ENCODE measurements around the gene GRXCR2. TPM values are rescaled to one million over a fixed set of nuclear protein-coding genes. Genes with fewer than 3 reads are reported as not detected.

The GRXCR2 gene
- total RNA-seq, 1 experiment from 2014 or later, result not detected

- TF ChIP-seq CTCF (IDR thresholded peaks at IDR 0.05; ENCODE audit: unreplicated experiment), result no peak
- BruUV-seq (replicated peaks), result no TSS peak
- no peak for DNase-seq (ENCODE audit: unreplicated experiment)
- Mint-ChIP-seq H3K36me3 (ENCODE audit: insufficient read depth, unreplicated experiment) (no peaks in the 10 kb centered on the region), H3K27me3 (ENCODE audit: insufficient read depth, unreplicated experiment) (no peaks in the 10 kb centered on the region), H3K4me3 (ENCODE audit: unreplicated experiment) (no peak overlapping the region), H3K27ac (ENCODE audit: low read depth, unreplicated experiment) (no peak overlapping the region), H3K9me3 (ENCODE audit: unreplicated experiment) (peaks cover 5% of the 10 kb centered on the region), H3K4me1 (ENCODE audit: insufficient read depth, unreplicated experiment) (peaks cover 5% of the 10 kb centered on the region)
- intact Hi-C loops (cut with micrococcal nuclease), result loop anchor here (2.0 to 5.0 kb wide), 3 partner anchors 55 to 1687 kb away; partner anchors contain the start of gene PRELID2
- ChIA-PET POLR2A (interaction anchor here (0.7 to 1.2 kb wide), 2 partner anchors 25 to 28 kb away, joined by 3 read pairs; no protein-coding TSS in a partner anchor), CTCF (interaction anchor here (0.6 to 6.3 kb wide), 16 partner anchors 12 to 1698 kb away, joined by 3 to 63 read pairs (median 12); partner anchors contain the start of gene GRXCR2)
Measured at GRCh38 chr5:145889611-145890010, 16.8 kb upstream of the GRXCR2 start.

- ChIA-PET POLR2A (interaction anchor here (0.7 to 1.3 kb wide), 4 partner anchors 23 to 58 kb away, joined by 3 to 5 read pairs (median 4); no protein-coding TSS in a partner anchor), CTCF (interaction anchor here (0.5 to 6.3 kb wide), 58 partner anchors 9 to 1697 kb away, joined by 3 to 63 read pairs (median 4); partner anchors contain the start of genes GRXCR2 and PRELID2)
- peak; percentile 77 for DNase-seq (ENCODE audit: unreplicated experiment)
- peak; percentile 79 for TF ChIP-seq CTCF (IDR thresholded peaks at IDR 0.05; ENCODE audit: unreplicated experiment)
- H3K36me3 Mint-ChIP-seq (ENCODE audit: insufficient read depth, unreplicated experiment), result no peaks in the 10 kb centered on the region
- intact Hi-C loops (cut with micrococcal nuclease), result loop anchor here (1.0 to 5.0 kb wide), 4 partner anchors 53 to 1685 kb away; partner anchors contain the start of gene PRELID2
- BruUV-seq (replicated peaks), result no TSS peak
- no peak overlapping the region for H3K27ac Mint-ChIP-seq (ENCODE audit: low read depth, unreplicated experiment)
- no peaks in the 10 kb centered on the region for H3K27me3 Mint-ChIP-seq (ENCODE audit: insufficient read depth, unreplicated experiment)
- no peaks in the 10 kb centered on the region for H3K9me3 Mint-ChIP-seq (ENCODE audit: unreplicated experiment)
- H3K4me1 Mint-ChIP-seq (ENCODE audit: insufficient read depth, unreplicated experiment), result peaks cover 5% of the 10 kb centered on the region
- no peak overlapping the region for H3K4me3 Mint-ChIP-seq (ENCODE audit: unreplicated experiment)
Measured at GRCh38 chr5:145887976-145888574, 15.3 kb upstream of the GRXCR2 start.

GRCh38 chr5:145887217-145887616 lies 14.4 kb upstream of the GRXCR2 start:
- Mint-ChIP-seq H3K9me3 (ENCODE audit: unreplicated experiment) (no peaks in the 10 kb centered on the region), H3K27ac (ENCODE audit: low read depth, unreplicated experiment) (no peak overlapping the region), H3K27me3 (ENCODE audit: insufficient read depth, unreplicated experiment) (no peaks in the 10 kb centered on the region), H3K36me3 (ENCODE audit: insufficient read depth, unreplicated experiment) (no peaks in the 10 kb centered on the region), H3K4me1 (ENCODE audit: insufficient read depth, unreplicated experiment) (peaks cover 5% of the 10 kb centered on the region), H3K4me3 (ENCODE audit: unreplicated experiment) (no peak overlapping the region)
- TF ChIP-seq CTCF (IDR thresholded peaks at IDR 0.05; ENCODE audit: unreplicated experiment), result no peak
- ChIA-PET POLR2A (interaction anchor here (0.8 to 1.3 kb wide), 2 partner anchors 22 to 53 kb away, joined by 3 to 5 read pairs; no protein-coding TSS in a partner anchor), CTCF (interaction anchor here (0.5 to 6.3 kb wide), 33 partner anchors 9 to 1591 kb away, joined by 3 to 63 read pairs (median 6); partner anchors contain the start of gene PRELID2)
- BruUV-seq (replicated peaks), result no TSS peak
- intact Hi-C loops (cut with micrococcal nuclease), result loop anchor here (5.0 kb wide), 1 partner anchor 205 kb away; no protein-coding TSS in a partner anchor
- DNase-seq (ENCODE audit: unreplicated experiment), result no peak

GRCh38 chr5:145874765-145875164 lies 2.0 kb upstream of the GRXCR2 start:
- H3K9me3 Mint-ChIP-seq (ENCODE audit: unreplicated experiment), result peaks cover 2% of the 10 kb centered on the region
- no peak for DNase-seq (ENCODE audit: unreplicated experiment)
- no peak overlapping the region for H3K27ac Mint-ChIP-seq (ENCODE audit: low read depth, unreplicated experiment)
- H3K4me1 Mint-ChIP-seq (ENCODE audit: insufficient read depth, unreplicated experiment), result no peaks in the 10 kb centered on the region
- no TSS peak for BruUV-seq (replicated peaks)
- intact Hi-C loops (cut with micrococcal nuclease), result no loop called here
- no peak overlapping the region for H3K4me3 Mint-ChIP-seq (ENCODE audit: unreplicated experiment)
- ChIA-PET CTCF (interaction anchor here (3.1 kb wide), 1 partner anchor 14 kb away, joined by 22 read pairs; no protein-coding TSS in a partner anchor), POLR2A (interaction anchor here (1.0 kb wide), 1 partner anchor 14 kb away, joined by 4 read pairs; no protein-coding TSS in a partner anchor)
- H3K27me3 Mint-ChIP-seq (ENCODE audit: insufficient read depth, unreplicated experiment), result no peaks in the 10 kb centered on the region
- TF ChIP-seq CTCF (IDR thresholded peaks at IDR 0.05; ENCODE audit: unreplicated experiment), result no peak
- no peaks in the 10 kb centered on the region for H3K36me3 Mint-ChIP-seq (ENCODE audit: insufficient read depth, unreplicated experiment)
